RPMI7951 (cell line): ENCODE measurements around the gene DUSP15. TPM values are rescaled to one million over a fixed set of nuclear protein-coding genes. Genes with fewer than 3 reads are reported as not detected.
"Not testable (repeated sequence)": the region's sequence is repeated elsewhere in the genome, so short reads cannot be mapped to it uniquely, and the experiment has no call there.

Experiments
- DNase-seq: peaks from one replicate; pipeline ENCODE4 v3.0.0-alpha.2; 2012; ENCODE audit warnings: low read depth
- total RNA-seq: library from RNA; depleted of rRNA; stranded (reverse); fragments of >200 nt; shearing (Covaris generic); gene quantifications from 2 replicates; pipeline ENCODE4 v1.2.3, GENCODE V29; 2014; rRNA removed

Gene DUSP15
- total RNA-seq, 1 experiment from 2014 or later: not detected

- DNase-seq: peak; percentile 81
Observed at GRCh38 chr20:31822421-31823330, 47.7 kb downstream of the DUSP15 start.

- DNase-seq: no peak
Observed at GRCh38 chr20:31821427-31821826, 48.9 kb downstream of the DUSP15 start.

- no peak for DNase-seq
Observed at GRCh38 chr20:31820228-31820627, 50.1 kb downstream of the DUSP15 start.

- no peak for DNase-seq
Observed at GRCh38 chr20:31819083-31819784, 51.1 kb downstream of the DUSP15 start, which contains the start of gene MYLK2. MYLK2 (plus strand) TSS chr20:31819356; CDS start chr20:31819581, 225 bp downstream.

GRCh38 chr20:31818376-31818908 lies 51.9 kb downstream of the DUSP15 start:
- no peak for DNase-seq

- no peak for DNase-seq
Observed at GRCh38 chr20:31817461-31817860, 52.9 kb downstream of the DUSP15 start.

GRCh38 chr20:31816221-31816620 lies 54.1 kb downstream of the DUSP15 start:
- no peak for DNase-seq

GRCh38 chr20:31815408-31816188 lies 54.7 kb downstream of the DUSP15 start:
- DNase-seq: peak; percentile 62

- DNase-seq: not testable (repeated sequence)
Observed at GRCh38 chr20:31814142-31814541, 56.2 kb downstream of the DUSP15 start.

GRCh38 chr20:31813611-31814010 lies 56.7 kb downstream of the DUSP15 start:
- no peak for DNase-seq

- peak; percentile 98 for DNase-seq
Observed at GRCh38 chr20:31811796-31812728, 58.3 kb downstream of the DUSP15 start.

GRCh38 chr20:31811198-31811597 lies 59.1 kb downstream of the DUSP15 start:
- DNase-seq: no peak

Other genes starting within 250 kb of the DUSP15 start
- not detected in 2 replicates for gene COX4I2, start 232.6 kb downstream of the DUSP15 start, total RNA-seq
- 71.8 and 86.4 TPM in 2 replicates for gene BCL2L1, start 147.7 kb downstream of the DUSP15 start, total RNA-seq
- gene TPX2, start 131.2 kb downstream of the DUSP15 start, total RNA-seq: 293 and 312 TPM in 2 replicates
- 0.36 and 0.59 TPM in 2 replicates for gene MYLK2, start 51.2 kb downstream of the DUSP15 start, total RNA-seq
- 0.24 and 0.39 TPM in 2 replicates for gene FOXS1, start 24.9 kb downstream of the DUSP15 start, total RNA-seq
- not detected in 2 replicates for gene TTLL9, start 107 bp upstream of the DUSP15 start, total RNA-seq
- 11.2 and 12.7 TPM in 2 replicates for gene PDRG1, start 81.5 kb upstream of the DUSP15 start, total RNA-seq
- gene XKR7, start 97.6 kb upstream of the DUSP15 start, total RNA-seq: not detected in 2 replicates
- gene CCM2L, start 139.9 kb upstream of the DUSP15 start, total RNA-seq: not detected in 2 replicates
- not detected in 2 replicates for gene HCK, start 181.7 kb upstream of the DUSP15 start, total RNA-seq
- 45.4 and 52.9 TPM in 2 replicates for gene TM9SF4, start 239.2 kb upstream of the DUSP15 start, total RNA-seq